NCI-H1417 treated with DMSO at 0.1 percent for 48 hours (cell line): ENCODE measurements around the gene SUFU.

Experiments used
- DNase-seq: peaks from one replicate; lab custom pipeline; 2025; lab: John Stamatoyannopoulos, UW

The SUFU gene

GRCh38 chr10:102641402-102641801, 137.6 kb downstream of the SUFU start:
- no peak for DNase-seq

DNA sequence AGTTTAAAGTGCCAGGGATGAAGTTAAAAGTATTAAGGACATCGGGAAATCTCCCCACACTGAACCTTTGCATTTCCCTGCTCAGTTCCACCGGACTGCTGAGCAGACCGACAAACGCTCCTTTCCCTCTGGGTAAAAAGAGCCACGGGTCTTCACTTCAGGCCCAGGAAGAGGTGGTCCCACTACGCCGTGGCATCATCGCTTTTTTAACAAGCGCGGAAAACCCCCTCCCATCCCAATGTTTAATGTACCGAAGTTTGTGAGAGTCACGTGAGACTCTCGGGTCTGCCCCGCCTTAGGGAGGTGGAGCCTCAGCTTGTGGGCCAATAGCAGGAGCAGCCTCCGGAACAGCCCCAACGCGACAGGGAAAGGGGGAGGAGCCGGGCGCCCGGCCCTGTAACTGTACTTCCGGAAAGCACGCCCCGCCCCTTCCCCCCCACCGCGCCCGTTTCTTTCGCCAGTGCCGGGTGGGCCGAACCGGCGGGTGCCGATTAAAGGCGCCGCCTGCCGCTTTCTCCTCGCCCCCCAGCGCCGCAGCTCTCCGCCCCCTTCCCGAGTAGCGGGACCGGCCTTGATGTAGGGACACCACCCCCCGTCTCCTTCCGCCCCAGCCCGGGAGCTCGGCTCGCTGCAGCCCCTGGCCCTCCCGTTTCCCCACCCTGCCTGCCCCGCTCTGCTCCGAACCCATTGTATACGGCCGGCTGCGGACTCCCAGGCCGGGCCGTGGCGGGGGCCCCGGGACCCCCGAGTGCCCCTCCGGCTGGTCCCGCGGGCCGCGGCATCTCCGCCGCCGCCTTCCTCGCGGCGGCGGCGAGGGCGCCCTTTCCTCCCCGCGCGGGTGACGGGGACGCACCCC, 138.3 kb downstream of the SUFU start:
- DNase-seq = peak; percentile 66

DNA sequence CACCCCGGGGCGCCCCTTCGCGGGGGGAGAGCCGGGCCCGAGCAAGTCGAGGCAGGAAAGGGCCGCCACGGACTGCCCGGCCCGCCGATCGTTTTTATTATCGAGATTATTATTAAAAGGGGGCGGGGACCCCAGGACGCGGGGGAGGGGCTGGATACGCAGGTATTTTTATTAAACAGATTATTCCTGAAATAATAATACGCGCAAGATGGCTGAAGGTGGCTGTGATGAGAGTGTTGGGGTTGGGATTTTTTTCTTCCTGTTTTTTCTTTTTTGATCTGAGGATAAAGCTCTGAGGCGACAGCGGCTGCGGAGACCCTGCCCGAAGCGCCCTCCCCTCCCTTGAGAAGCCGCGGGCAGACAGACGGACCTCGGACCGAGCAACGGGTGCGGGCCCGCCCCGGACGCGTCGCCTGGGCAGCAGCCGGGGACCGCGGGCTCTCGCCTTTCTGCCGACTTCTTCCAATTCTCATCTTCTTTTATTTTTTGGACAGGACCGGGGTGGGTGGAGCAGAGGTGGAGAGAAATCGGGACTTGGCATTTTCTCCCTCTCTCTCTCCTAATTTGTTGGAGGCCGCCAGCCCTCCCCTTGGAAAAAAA, 139.1 kb downstream of the SUFU start:
- DNase-seq = no peak

- no peak for DNase-seq
These were observed 139.7 kb downstream of the SUFU start for GRCh38 chr10:102643336-102644065.

DNA sequence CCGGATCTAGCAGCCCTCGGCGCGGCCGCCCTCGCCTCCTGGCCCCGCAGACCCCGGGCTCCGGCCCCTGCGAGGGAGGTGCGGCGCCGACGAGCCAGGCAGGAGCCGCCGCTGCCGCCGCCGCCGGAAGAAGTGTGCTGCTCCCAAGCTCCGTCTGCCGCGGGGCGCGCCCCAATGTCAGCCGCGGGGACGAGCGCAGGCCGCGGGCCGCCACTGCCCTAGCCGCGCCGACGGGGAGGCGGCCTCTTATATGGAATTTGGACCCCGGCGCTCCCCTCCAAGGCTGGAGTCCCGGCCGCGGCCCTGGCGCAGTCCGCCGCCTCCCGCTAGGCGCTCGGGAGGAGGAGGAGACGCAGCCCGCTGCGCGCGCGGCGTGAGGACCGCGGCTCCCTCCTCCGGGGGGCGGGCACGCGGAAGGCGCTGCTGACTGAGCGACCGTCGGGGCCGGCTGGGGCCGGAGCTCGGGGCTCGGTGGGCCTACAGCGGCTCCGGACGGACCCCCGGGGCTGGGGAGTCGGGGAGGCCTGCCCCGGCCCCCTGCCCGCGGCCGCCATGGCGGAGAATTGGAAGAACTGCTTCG, 140.4 kb downstream of the SUFU start, which contains the start of gene TRIM8:
Gene TRIM8, plus strand, starts transcription at position 414 of the 580 bp plus-strand sequence. Its CDS starts 139 bp downstream, at position 553.
- DNase-seq = no peak

GRCh38 chr10:102644646-102645387, 141.0 kb downstream of the SUFU start:
- peak; percentile 15 for DNase-seq

DNA sequence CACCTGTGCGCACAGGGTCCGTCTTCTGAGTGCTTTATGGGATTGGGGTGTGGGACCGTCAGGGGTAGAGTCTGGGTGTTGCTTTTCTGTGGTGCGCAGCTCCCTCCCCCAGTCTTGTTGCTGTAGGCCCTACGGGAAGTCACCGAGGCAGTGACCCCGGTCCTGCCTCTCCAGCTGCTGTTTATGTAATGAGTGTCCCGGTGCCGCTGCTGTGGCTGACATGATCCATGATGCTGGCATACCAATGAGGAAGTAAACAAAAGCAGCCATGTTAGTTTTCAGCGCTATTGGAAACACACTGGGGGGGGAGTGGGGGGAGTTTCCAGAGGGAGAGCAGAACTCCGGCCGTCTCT, 141.6 kb downstream of the SUFU start:
- DNase-seq = no peak

DNA sequence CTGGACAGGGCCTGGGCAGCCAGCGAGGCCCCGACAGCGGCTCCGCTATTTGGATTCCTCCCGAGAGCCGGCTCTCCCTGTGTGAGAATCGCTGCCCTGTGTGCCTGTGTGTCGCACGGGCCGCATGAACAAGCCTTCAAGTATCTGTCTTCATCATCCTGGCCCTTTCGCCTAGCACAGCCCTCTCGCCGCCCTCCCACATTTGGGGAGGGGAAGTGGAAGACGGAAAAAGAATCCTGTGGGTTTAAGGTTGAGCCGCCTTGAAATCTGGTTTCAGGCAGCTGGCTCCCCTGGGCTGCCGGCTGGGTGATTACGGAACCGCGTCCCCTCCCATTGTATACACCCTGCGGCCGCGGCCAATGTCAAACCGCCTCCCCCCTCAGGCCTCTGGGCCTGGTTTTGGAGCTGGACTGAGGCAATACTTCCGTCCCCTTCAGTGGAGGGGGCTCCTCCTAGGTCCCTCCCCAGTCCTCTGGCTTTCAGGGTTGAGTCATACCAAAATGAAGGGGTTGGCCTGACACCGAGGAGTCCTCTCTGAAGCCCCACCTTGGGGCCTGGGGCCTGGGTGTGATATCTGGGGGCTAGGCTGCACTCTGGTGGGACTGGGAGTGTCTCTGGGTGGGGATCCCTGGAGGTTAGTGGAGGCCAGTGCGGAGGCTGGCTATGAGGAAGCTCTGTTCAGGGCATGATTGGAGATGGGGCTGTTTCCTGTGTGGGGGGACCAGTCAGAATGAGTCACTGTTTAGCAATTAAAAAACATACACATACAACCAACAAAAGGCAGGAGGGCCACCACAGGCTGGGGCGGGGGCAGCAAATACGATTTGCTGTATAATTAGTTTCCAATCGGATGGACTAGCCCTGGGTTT, 142.2 kb downstream of the SUFU start:
- no peak for DNase-seq

DNA sequence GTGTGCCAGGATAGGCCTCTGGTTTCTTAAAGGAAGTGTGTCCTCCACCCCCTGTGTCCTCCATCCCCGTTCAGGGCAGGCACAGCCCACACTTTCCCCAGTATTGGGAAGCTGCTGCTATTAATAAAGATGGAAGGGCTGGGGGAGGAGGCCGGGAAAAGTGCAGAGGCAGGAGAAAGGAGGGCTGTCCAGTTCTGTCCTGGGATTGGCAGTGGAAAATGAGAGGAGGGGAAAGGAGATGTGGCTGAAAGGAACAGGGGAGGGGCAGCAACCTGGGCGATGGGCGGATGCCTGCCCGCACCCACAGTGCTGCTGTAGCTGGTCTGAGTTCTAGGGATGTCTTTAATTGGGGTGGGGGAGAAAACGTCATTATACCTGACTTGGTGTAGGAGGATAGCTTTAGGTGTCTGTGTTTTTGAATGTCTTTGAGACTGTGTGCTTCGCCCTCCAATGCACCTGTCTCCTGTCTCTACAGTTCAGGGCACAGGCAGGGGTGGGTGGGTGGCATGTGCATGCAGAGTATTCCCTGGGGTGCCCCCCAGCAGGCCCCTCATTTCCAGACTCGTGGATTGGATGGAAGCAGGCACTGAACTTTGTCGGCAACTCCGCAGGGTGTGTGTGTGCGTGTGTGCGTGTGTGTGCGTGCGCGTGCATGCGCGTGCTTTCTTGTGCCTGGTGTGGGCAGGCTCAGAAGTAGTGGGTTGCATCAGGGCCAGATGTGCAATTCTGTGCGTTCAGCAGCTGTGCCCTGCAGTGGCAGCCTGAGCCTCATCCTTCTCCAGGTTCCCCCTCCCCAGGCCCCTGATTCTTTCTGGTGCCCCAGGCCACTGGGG, 143.1 kb downstream of the SUFU start:
- no peak for DNase-seq

DNA sequence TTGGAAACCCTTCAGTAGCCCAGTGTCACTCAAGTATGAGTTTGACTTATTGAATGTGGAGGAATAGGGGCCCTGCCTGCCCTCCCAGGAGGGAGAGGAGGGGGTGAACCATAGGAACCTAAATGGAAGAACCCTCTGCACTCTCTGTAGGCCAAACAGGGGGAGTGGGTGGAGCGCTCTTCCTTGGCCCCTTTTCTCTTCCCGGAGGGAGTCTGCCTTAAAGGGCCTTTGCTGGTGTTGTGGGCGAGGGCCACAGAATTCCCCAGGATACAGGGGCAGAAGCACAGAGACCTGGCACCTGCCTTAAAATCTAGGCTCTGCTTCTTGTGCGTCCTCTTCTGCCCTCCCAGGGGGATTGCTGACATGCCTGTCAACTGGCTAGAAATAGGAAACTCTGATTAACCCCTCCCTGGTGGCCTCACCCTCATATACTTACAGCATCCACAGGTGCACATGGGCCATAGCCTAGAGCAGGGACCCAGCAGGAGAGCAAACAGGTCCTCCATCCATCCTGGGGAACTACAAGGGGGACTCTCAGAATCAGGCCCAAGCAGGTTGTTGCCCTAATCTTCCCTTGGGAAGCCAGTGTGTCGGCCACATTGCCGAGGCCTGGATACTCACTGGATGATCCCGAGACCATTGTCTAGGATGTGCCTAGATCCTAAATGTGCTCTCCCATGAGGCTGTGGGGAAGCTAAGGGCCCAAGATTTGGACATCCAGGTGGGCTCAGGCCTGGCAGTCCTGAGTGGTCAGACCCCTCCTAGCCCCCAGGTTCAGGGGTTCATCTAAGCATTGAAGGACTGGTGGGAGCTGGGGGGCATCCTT, 143.9 kb downstream of the SUFU start:
- DNase-seq = no peak

- no peak for DNase-seq
These were observed 144.6 kb downstream of the SUFU start for GRCh38 chr10:102648269-102648888.

DNA sequence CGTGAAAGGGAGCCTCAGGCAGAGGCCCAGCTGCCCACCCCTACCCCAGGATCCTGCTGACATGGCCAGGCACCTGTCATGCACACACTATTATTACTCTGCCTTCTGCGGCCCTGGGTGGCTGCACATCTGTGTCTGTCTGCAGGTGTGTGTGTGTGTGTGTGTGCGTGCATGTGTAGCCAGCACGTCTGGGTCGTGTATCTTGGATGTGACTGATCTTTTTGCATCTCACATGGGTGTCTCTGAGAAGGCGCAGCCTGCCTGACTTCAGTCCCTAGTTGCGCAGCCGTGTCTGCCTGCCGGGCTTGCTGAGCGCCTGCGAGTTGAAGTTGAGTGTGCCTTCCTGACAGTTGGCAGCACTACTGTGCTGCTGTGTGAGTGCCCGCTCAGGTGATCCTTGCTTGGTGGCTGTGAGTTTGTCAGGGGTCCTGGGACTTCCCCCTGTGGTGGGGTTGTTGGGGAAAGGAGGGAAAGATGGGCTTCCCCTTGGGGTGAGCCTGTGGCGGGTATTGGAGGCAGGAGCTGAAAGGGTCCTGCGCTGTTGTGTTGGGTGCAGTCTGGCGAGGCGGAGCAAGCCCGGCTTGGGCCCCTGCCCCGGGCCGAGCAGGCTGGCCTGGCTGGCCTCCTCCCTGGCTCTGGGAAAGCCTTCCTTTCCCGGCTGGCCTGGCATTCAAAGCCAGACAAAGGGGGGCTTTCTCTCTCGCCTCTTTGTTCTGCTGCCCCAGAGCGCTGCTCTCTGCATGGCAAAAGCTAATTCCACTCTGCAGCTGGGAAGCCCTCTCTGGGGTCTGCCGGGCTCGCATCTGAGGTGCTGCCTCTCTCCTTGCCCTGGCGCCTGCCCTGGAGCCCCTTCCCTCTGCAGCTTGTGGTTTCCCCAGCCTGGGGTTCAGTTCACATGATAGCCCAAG, 145.4 kb downstream of the SUFU start:
- no peak for DNase-seq

DNA sequence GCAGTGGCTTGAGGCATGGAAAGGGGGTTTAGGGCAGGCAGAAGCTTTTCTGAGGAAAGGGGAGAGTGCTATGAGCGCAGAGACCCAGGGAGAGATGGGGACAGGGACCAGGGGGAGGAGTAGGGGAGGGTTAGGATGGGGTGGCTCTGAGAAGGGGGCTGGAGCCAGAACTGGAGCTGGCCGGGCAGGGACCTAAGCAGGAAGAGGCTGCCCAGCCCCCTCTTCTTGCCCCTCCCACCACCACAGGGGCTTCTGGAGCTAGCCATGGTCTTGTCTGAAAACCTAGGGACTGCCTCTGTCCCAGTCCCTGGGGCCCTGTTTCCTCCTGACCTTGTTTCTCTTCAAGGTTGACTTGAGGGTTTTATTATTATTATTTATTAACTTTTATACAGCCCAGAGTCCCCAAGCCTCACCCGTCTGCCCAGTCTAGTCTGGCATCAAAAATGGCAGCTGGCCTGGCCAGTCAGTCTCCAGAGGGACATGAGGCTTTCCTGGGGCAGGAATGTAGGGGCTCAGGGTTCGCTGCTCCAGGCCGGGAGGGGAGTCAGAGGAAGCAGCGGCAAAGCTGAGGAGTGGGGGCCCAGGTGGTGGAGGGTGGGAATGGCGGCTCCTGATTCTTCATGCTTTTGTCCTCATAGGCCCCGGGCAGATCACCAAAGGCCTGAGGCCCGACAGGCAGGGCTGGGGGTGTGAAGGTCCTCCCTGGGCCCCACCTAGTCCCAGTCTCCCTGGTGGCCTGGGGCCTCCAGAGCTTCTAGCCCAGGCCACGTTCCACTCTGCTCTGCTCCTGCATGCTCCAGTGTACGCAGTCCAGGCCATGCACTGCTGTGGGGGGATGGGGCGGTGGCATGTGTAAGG, 146.3 kb downstream of the SUFU start:
- no peak for DNase-seq

GRCh38 chr10:102650655-102651454, 147.1 kb downstream of the SUFU start:
- no peak for DNase-seq

DNA sequence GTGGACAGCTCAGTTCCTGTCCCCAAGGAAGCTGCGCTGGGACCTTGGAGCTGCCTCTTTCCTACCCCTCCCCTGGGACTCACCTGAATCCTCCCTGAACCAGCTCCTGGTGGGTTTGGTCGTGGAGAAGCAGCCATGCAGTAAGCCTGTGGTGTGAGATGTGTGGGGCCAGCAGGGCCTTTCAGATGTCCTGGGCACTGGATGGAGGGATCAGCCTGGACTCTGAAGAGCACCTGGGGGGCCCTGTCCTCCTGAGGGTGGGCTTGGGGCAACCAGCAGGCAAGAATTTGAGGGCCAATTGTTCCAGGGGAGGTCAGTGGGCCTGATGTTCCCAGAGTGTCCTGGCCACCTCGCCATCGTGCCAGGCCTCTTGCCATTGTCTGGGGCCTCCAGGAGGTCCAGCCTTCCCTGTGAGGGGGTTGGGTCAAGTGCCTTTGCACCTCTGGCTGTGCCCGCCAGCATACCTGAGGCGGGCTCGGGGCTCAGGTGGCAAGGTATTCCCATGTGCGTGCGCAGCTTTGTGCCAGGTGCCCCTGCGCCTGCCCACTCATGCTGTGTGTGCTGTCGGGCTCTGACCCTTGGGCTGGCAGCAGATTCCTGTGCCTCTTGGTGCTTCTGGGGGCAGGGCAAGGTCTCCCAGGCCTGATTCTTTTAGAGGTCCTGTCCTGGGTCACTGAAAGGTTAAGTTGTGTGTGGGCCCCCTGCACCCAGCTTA, 147.8 kb downstream of the SUFU start:
- no peak for DNase-seq
